HepG2 (cell line): ENCODE data around the gene TEX9. TPM values are rescaled to one million over a fixed set of nuclear protein-coding genes. Genes with fewer than 3 reads are reported as not detected.
A peak's percentile ranks its signal among the peaks of the same experiment; 100 is the strongest.

ENCODE experiments used
- HMG20B ChIP-seq: conservative IDR thresholded peaks from 2 replicates; pipeline ENCODE4 v1.6.1; 2016; ENCODE audit warnings: missing genetic modification reagents, missing compliant biosample characterization
- NR2F1 ChIP-seq, 2 experiments: fragments of 450-650 bp in 1 of 2; formaldehyde crosslinking in 1 of 2; IDR thresholded peaks; 2 replicates each; pipeline versions ENCODE4 v1.5.0 to v1.6.1; 2016 to 2020; ENCODE audit warnings: mild to moderate bottlenecking in 1 of 2, missing compliant biosample characterization in 1 of 2, missing genetic modification reagents in 1 of 2, moderate library complexity in 1 of 2
- NR2F2 ChIP-seq: IDR thresholded peaks from 2 replicates; pipeline ENCODE4 v1.6.1; 2012; ENCODE audit warnings: low read depth, inconsistent platforms, borderline replicate concordance
- RORA ChIP-seq: sonication (generic); formaldehyde crosslinking; IDR thresholded peaks from 2 replicates; pipeline ENCODE4 v1.5.0; 2020; ENCODE audit warnings: mild to moderate bottlenecking, missing genetic modification reagents, moderate library complexity
- SATB2 ChIP-seq: sonication (generic); formaldehyde crosslinking; IDR thresholded peaks from 2 replicates; pipeline ENCODE4 v1.5.0; 2020; ENCODE audit warnings: missing genetic modification reagents
- SIX1 ChIP-seq: sonication (generic); formaldehyde crosslinking; IDR thresholded peaks from 2 replicates; pipeline ENCODE4 v1.4.0; 2020; ENCODE audit warnings: missing genetic modification reagents, borderline replicate concordance
- ZFAT ChIP-seq: sonication (generic); formaldehyde crosslinking; conservative IDR thresholded peaks from 2 replicates; pipeline ENCODE4 v1.8.1; 2023; ENCODE audit warnings: missing genetic modification reagents, inconsistent platforms
- ZNF10 ChIP-seq: sonication (generic); formaldehyde crosslinking; IDR thresholded peaks from 2 replicates; pipeline ENCODE4 v1.4.0; 2020; ENCODE audit warnings: mild to moderate bottlenecking, low read depth, missing genetic modification reagents, borderline replicate concordance
- ZNF12 ChIP-seq: sonication (generic); formaldehyde crosslinking; IDR thresholded peaks from 2 replicates; pipeline ENCODE4 v1.5.0; 2020; ENCODE audit warnings: missing genetic modification reagents
- ZNF207 ChIP-seq: fragments of 450-650 bp; IDR thresholded peaks from 2 replicates; pipeline ENCODE4 v1.6.1; 2016; ENCODE audit warnings: antibody characterized with exemption, borderline replicate concordance
- ZNF224 ChIP-seq: sonication (generic); formaldehyde crosslinking; IDR thresholded peaks from 2 replicates; pipeline ENCODE4 v1.5.0; 2020; ENCODE audit warnings: mild to moderate bottlenecking, missing genetic modification reagents
- polyA plus RNA-seq, 8 experiments: library from polyadenylated mRNA; depleted of rRNA in 3 of 8; stranded (reverse) in 7 of 8; unstranded in 1 of 8; fragments of >200 nt; fragmentation: Illumina TruSeq in 4 of 8; extraction: Trizol in 4 of 8; gene quantifications; 2 replicates each; pipeline versions ENCODE4 v1.2.1 to v1.2.3, GENCODE V29; 2011 to 2016; ENCODE audit warnings: low read depth in 4 of 8, missing spikeins in 1 of 8, mixed read lengths in 1 of 8; ENCODE audit not compliant: insufficient read depth in 1 of 8
- total RNA-seq, 5 experiments: library from RNA; depleted of rRNA; stranded (reverse); fragments of >200 nt; fragmentation: Illumina TruSeq; extraction: Trizol; gene quantifications; 2 replicates each; pipeline ENCODE4 v1.2.3, GENCODE V29; 2016; ENCODE audit warnings: low read depth in 1 of 5
- TF ChIP-seq, protein P1 (sequence below): sonication (generic); formaldehyde crosslinking; IDR thresholded peaks from 2 replicates; pipeline ENCODE4 v1.5.0; 2020; ENCODE audit warnings: mild to moderate bottlenecking, missing genetic modification reagents
- TF ChIP-seq, protein P2 (sequence below): sonication (generic); formaldehyde crosslinking; IDR thresholded peaks from 2 replicates; pipeline ENCODE4 v1.8.1; 2023; ENCODE audit warnings: mild to moderate bottlenecking, moderate library complexity, missing genetic modification reagents
- TF ChIP-seq, protein P3 (sequence below): sonication (generic); formaldehyde crosslinking; IDR thresholded peaks from 2 replicates; pipeline ENCODE4 v1.5.0; 2020; ENCODE audit warnings: missing genetic modification reagents, mild to moderate bottlenecking, borderline replicate concordance
- TF ChIP-seq, protein P4 (sequence below): IDR thresholded peaks from 2 replicates; pipeline ENCODE4 v1.6.1; 2012; ENCODE audit warnings: low read depth, low read length, improper control_type of control experiment
- TF ChIP-seq, protein P5 (sequence below): sonication (generic); formaldehyde crosslinking; IDR thresholded peaks from 2 replicates; pipeline ENCODE4 v1.4.0; 2020; ENCODE audit warnings: missing genetic modification reagents
- TF ChIP-seq, protein P6 (sequence below): sonication (generic); formaldehyde crosslinking; IDR thresholded peaks from 2 replicates; pipeline ENCODE4 v1.4.0; 2020; ENCODE audit warnings: missing genetic modification reagents, low read depth, mild to moderate bottlenecking, borderline replicate concordance
- TF ChIP-seq, protein P7 (sequence below): sonication (generic); formaldehyde crosslinking; conservative IDR thresholded peaks from 2 replicates; pipeline ENCODE4 v1.4.0; 2020; ENCODE audit warnings: missing genetic modification reagents

Gene TEX9
- total and polyA plus RNA-seq, 2 of the 13 experiments (the other 11 are each of a cell fraction or from before 2014, with no cell fraction given), result 0.82 to 6.9 TPM

DNA sequence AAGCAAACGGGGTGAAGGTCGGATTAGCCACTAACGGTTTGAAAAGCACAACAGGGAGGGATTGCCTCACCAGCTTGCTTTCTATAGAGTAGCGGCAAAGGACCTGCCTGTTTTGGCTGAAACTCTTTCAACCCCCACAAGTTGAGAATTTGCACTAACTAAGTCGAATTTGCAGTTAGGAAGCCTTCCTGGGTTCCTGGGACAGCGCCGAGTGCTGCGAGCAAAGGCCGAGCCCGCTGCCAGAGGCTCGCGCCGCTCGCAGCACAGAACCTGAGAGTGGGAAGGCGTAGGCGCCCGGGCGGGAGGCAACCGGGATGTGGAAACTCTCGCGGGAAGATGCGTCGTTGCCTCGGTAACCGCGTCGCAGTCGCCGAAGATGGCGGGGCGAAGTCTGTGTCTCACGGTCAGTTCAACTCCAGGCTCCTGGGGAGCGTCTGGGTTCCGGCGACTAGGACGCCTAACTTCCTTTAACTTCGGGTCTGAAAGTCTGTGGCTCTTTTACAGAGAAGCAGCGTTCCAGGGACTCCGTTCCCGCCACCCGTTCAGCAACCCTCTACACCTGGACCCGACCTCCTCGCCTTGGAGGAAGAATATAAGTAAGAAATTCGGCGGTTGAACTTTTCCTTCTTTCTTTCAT, at the start of gene TEX9 (continued):
- TF ChIP-seq, protein P1, sequence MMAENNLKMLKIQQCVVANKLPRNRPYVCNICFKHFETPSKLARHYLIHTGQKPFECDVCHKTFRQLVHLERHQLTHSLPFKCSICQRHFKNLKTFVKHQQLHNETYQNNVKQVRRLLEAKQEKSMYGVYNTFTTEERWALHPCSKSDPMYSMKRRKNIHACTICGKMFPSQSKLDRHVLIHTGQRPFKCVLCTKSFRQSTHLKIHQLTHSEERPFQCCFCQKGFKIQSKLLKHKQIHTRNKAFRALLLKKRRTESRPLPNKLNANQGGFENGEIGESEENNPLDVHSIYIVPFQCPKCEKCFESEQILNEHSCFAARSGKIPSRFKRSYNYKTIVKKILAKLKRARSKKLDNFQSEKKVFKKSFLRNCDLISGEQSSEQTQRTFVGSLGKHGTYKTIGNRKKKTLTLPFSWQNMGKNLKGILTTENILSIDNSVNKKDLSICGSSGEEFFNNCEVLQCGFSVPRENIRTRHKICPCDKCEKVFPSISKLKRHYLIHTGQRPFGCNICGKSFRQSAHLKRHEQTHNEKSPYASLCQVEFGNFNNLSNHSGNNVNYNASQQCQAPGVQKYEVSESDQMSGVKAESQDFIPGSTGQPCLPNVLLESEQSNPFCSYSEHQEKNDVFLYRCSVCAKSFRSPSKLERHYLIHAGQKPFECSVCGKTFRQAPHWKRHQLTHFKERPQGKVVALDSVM (CRISPR knock-in tag), result no peak
- TF ChIP-seq, protein P2, sequence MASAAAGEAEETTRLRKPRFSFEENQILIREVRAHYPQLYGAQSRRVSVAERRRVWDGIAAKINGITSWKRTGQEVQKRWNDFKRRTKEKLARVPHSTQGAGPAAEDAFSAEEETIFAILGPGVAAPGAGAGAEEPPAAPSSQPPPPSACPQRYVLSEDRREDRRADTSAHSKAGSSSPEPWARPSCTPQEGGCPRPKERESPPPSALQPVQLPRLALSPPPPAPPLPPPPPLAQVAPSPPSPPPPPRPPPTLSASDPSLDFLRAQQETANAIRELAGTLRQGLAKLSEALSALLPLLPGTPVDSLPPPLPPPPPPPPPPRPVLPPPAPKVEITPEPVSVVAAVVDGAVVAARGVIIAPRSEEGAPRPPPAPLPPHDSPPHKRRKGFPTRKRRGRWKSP, result peak; percentile 74
- TF ChIP-seq ZNF10 (no peak), NR2F2 (no peak), ZNF224 (0 out of 2 replicates have a peak, but pooled peaks have one; percentile 35), NR2F1 (CRISPR knock-in tag; IDR thresholded peaks at IDR 0.05) (no peak), ZNF207 (no peak), HMG20B (no peak), RORA (0 out of 2 replicates have a peak, but pooled peaks have one; percentile 40), SIX1 (no peak), ZNF12 (CRISPR knock-in tag) (no peak), SATB2 (CRISPR knock-in tag) (no peak), ZFAT (CRISPR knock-in tag) (no peak)
- TF ChIP-seq, protein P3, sequence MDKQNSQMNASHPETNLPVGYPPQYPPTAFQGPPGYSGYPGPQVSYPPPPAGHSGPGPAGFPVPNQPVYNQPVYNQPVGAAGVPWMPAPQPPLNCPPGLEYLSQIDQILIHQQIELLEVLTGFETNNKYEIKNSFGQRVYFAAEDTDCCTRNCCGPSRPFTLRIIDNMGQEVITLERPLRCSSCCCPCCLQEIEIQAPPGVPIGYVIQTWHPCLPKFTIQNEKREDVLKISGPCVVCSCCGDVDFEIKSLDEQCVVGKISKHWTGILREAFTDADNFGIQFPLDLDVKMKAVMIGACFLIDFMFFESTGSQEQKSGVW (CRISPR knock-in tag), result no peak
- TF ChIP-seq, protein P4, sequence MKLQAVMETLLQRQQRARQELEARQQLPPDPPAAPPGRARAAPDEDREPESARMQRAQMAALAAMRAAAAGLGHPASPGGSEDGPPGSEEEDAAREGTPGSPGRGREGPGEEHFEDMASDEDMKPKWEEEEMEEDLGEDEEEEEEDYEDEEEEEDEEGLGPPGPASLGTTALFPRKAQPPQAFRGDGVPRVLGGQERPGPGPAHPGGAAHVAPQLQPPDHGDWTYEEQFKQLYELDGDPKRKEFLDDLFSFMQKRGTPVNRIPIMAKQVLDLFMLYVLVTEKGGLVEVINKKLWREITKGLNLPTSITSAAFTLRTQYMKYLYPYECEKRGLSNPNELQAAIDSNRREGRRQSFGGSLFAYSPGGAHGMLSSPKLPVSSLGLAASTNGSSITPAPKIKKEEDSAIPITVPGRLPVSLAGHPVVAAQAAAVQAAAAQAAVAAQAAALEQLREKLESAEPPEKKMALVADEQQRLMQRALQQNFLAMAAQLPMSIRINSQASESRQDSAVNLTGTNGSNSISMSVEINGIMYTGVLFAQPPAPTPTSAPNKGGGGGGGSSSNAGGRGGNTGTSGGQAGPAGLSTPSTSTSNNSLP, result no peak
- TF ChIP-seq, protein P5, sequence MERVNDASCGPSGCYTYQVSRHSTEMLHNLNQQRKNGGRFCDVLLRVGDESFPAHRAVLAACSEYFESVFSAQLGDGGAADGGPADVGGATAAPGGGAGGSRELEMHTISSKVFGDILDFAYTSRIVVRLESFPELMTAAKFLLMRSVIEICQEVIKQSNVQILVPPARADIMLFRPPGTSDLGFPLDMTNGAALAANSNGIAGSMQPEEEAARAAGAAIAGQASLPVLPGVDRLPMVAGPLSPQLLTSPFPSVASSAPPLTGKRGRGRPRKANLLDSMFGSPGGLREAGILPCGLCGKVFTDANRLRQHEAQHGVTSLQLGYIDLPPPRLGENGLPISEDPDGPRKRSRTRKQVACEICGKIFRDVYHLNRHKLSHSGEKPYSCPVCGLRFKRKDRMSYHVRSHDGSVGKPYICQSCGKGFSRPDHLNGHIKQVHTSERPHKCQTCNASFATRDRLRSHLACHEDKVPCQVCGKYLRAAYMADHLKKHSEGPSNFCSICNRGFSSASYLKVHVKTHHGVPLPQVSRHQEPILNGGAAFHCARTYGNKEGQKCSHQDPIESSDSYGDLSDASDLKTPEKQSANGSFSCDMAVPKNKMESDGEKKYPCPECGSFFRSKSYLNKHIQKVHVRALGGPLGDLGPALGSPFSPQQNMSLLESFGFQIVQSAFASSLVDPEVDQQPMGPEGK (CRISPR knock-in tag), result no peak; the same call in 1 of the 2 replicates
- TF ChIP-seq, protein P6, sequence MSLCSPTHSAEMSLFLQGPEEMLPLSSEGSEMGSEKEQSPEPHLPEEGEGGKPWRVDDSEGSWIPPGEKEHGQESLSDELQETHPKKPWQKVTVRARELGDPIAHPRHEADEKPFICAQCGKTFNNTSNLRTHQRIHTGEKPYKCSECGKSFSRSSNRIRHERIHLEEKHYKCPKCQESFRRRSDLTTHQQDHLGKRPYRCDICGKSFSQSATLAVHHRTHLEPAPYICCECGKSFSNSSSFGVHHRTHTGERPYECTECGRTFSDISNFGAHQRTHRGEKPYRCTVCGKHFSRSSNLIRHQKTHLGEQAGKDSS (CRISPR knock-in tag), result no peak
- TF ChIP-seq, protein P7, sequence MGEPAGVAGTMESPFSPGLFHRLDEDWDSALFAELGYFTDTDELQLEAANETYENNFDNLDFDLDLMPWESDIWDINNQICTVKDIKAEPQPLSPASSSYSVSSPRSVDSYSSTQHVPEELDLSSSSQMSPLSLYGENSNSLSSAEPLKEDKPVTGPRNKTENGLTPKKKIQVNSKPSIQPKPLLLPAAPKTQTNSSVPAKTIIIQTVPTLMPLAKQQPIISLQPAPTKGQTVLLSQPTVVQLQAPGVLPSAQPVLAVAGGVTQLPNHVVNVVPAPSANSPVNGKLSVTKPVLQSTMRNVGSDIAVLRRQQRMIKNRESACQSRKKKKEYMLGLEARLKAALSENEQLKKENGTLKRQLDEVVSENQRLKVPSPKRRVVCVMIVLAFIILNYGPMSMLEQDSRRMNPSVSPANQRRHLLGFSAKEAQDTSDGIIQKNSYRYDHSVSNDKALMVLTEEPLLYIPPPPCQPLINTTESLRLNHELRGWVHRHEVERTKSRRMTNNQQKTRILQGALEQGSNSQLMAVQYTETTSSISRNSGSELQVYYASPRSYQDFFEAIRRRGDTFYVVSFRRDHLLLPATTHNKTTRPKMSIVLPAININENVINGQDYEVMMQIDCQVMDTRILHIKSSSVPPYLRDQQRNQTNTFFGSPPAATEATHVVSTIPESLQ, result no peak
